PC-9 (cell line): ENCODE measurements around the gene ABCC2.

Source experiments
- EZH2 ChIP-seq: fragments of 200-600 bp; sonication (generic); IDR thresholded peaks from 2 replicates; pipeline ENCODE4 v1.8.0; 2017; ENCODE audit warnings: antibody characterized with exemption, low read depth
- TF ChIP-seq, protein P1 (sequence below): fragments of 200-600 bp; sonication (generic); conservative IDR thresholded peaks from 2 replicates; pipeline ENCODE4 v1.6.1; 2017; ENCODE audit warnings: mixed run types, antibody characterized with exemption, mild to moderate bottlenecking, moderate library complexity

DNA sequence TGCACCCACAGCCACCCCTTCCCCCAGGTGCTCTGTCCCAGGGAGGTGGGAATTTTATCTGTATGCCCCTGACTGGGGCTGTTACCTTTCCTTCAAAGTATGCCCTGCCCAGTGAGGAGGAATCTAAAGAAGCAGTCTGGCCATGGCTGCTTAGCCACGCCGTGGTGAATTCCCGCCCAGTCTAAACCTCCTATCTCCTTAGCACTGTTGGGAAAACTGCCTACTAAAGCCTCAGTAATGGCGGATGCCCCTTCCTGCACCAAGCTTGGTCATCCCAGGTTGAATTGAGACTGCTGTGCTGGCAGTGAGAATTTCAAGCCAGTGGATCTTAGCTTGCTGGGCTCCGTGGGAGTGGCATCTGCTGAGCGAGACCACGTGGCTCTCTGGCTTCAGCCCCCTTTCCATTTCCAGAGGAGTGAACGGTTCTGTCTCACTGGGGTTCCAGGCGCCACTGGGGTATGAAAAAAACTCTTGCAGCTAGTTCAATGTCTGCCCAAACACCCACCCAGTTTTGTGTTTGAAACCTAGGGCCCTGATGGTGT is 87.2 kb downstream of the ABCC2 start:
- TF ChIP-seq, protein P1, sequence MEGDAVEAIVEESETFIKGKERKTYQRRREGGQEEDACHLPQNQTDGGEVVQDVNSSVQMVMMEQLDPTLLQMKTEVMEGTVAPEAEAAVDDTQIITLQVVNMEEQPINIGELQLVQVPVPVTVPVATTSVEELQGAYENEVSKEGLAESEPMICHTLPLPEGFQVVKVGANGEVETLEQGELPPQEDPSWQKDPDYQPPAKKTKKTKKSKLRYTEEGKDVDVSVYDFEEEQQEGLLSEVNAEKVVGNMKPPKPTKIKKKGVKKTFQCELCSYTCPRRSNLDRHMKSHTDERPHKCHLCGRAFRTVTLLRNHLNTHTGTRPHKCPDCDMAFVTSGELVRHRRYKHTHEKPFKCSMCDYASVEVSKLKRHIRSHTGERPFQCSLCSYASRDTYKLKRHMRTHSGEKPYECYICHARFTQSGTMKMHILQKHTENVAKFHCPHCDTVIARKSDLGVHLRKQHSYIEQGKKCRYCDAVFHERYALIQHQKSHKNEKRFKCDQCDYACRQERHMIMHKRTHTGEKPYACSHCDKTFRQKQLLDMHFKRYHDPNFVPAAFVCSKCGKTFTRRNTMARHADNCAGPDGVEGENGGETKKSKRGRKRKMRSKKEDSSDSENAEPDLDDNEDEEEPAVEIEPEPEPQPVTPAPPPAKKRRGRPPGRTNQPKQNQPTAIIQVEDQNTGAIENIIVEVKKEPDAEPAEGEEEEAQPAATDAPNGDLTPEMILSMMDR, result no peak
- no peak for TF ChIP-seq EZH2
